GM04504 (cell line): Measurements from ENCODE around the gene PCDH9.

Source experiments
- DNase-seq: peaks from one replicate; pipeline ENCODE4 v3.0.0-alpha.2; 2012; ENCODE audit warnings: low read depth

PCDH9 gene

GRCh38 chr13:66751691-66752090 is 478.4 kb downstream of the PCDH9 start:
- DNase-seq = no peak

- no peak for DNase-seq
These were observed 481.4 kb downstream of the PCDH9 start for GRCh38 chr13:66748712-66749111.

GRCh38 chr13:66745307-66745706 is 484.8 kb downstream of the PCDH9 start:
- DNase-seq = no peak

GRCh38 chr13:66723576-66723975 is 506.6 kb downstream of the PCDH9 start:
- no peak for DNase-seq

GRCh38 chr13:66716538-66716937 is 513.6 kb downstream of the PCDH9 start:
- DNase-seq = no peak

- no peak for DNase-seq
These were observed 515.3 kb downstream of the PCDH9 start for GRCh38 chr13:66714795-66715194.

GRCh38 chr13:66704110-66704509 is 526.0 kb downstream of the PCDH9 start:
- DNase-seq = no peak

- no peak for DNase-seq
These were observed 526.5 kb downstream of the PCDH9 start for GRCh38 chr13:66703597-66703996.

- no peak for DNase-seq
These were observed 530.0 kb downstream of the PCDH9 start for GRCh38 chr13:66700117-66700601.

- no peak for DNase-seq
These were observed 536.5 kb downstream of the PCDH9 start for GRCh38 chr13:66693656-66694055.

- DNase-seq = no peak
These were observed 539.0 kb downstream of the PCDH9 start for GRCh38 chr13:66691149-66691548.

GRCh38 chr13:66689628-66690027 is 540.5 kb downstream of the PCDH9 start:
- no peak for DNase-seq

- DNase-seq = no peak
These were observed 541.0 kb downstream of the PCDH9 start for GRCh38 chr13:66689037-66689619.

GRCh38 chr13:66681403-66681802 is 548.7 kb downstream of the PCDH9 start:
- no peak for DNase-seq

GRCh38 chr13:66680031-66680430 is 550.1 kb downstream of the PCDH9 start:
- no peak for DNase-seq

- no peak for DNase-seq
These were observed 554.5 kb downstream of the PCDH9 start for GRCh38 chr13:66675620-66676019.

- DNase-seq = peak; percentile 44
These were observed 556.7 kb downstream of the PCDH9 start for GRCh38 chr13:66673401-66673800.

GRCh38 chr13:66665991-66666390 is 564.1 kb downstream of the PCDH9 start:
- peak; percentile 41 for DNase-seq

- DNase-seq = no peak
These were observed 566.4 kb downstream of the PCDH9 start for GRCh38 chr13:66663711-66664110.

- no peak for DNase-seq
These were observed 566.9 kb downstream of the PCDH9 start for GRCh38 chr13:66663206-66663605.

GRCh38 chr13:66661336-66661735 is 568.8 kb downstream of the PCDH9 start:
- no peak for DNase-seq

GRCh38 chr13:66660468-66660813 is 569.7 kb downstream of the PCDH9 start:
- no peak for DNase-seq

- no peak for DNase-seq
These were observed 570.3 kb downstream of the PCDH9 start for GRCh38 chr13:66659701-66660467.

- no peak for DNase-seq
These were observed 570.9 kb downstream of the PCDH9 start for GRCh38 chr13:66659286-66659685.
